ENCODE results near the gene SLITRK6. TPM values are rescaled to one million over a fixed set of nuclear protein-coding genes. Genes with fewer than 3 reads are reported as not detected.

SLITRK6 gene, protein sequence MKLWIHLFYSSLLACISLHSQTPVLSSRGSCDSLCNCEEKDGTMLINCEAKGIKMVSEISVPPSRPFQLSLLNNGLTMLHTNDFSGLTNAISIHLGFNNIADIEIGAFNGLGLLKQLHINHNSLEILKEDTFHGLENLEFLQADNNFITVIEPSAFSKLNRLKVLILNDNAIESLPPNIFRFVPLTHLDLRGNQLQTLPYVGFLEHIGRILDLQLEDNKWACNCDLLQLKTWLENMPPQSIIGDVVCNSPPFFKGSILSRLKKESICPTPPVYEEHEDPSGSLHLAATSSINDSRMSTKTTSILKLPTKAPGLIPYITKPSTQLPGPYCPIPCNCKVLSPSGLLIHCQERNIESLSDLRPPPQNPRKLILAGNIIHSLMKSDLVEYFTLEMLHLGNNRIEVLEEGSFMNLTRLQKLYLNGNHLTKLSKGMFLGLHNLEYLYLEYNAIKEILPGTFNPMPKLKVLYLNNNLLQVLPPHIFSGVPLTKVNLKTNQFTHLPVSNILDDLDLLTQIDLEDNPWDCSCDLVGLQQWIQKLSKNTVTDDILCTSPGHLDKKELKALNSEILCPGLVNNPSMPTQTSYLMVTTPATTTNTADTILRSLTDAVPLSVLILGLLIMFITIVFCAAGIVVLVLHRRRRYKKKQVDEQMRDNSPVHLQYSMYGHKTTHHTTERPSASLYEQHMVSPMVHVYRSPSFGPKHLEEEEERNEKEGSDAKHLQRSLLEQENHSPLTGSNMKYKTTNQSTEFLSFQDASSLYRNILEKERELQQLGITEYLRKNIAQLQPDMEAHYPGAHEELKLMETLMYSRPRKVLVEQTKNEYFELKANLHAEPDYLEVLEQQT
- 10 to 100 TPM in 4 of 12 donors, 1 to 10 TPM in 7, not detected in 1; 3.7 to 38.7 (median 9.0) TPM for polyA plus RNA-seq (ENCODE audit: insufficient read length in 12 of 12)
- long read RNA-seq, donor 1, full-length matches to known transcripts, result 19 of 19 reads
- long read RNA-seq, donor 1, partial matches to known transcripts, result 0 of 19 reads
- long read RNA-seq, donor 1, other reads (novel, unspliced or antisense), result 0 of 19 reads
- long read RNA-seq, donor 2, full-length matches to known transcripts, result 3 of 3 reads
- long read RNA-seq, donor 2, partial matches to known transcripts, result 0 of 3 reads
- long read RNA-seq, donor 2, other reads (novel, unspliced or antisense), result 0 of 3 reads
- long read RNA-seq, donor 3, full-length matches to known transcripts, result 2 of 2 reads
- long read RNA-seq, donor 3, partial matches to known transcripts, result 0 of 2 reads
- long read RNA-seq, donor 3, other reads (novel, unspliced or antisense), result 0 of 2 reads
- long read RNA-seq, donor 4, full-length matches to known transcripts, result 2 of 2 reads
- long read RNA-seq, donor 4, partial matches to known transcripts, result 0 of 2 reads
- long read RNA-seq, donor 4, other reads (novel, unspliced or antisense), result 0 of 2 reads
- long read RNA-seq, donor 5, full-length matches to known transcripts, result 4 of 4 reads
- long read RNA-seq, donor 5, partial matches to known transcripts, result 0 of 4 reads
- long read RNA-seq, donor 5, other reads (novel, unspliced or antisense), result 0 of 4 reads
- long read RNA-seq, donor 6, full-length matches to known transcripts, result 1 of 1 reads
- long read RNA-seq, donor 6, partial matches to known transcripts, result 0 of 1 reads
- long read RNA-seq, donor 6, other reads (novel, unspliced or antisense), result 0 of 1 reads
- long read RNA-seq, donor 7, full-length matches to known transcripts, result 3 of 3 reads
- long read RNA-seq, donor 7, partial matches to known transcripts, result 0 of 3 reads
- long read RNA-seq, donor 7, other reads (novel, unspliced or antisense), result 0 of 3 reads
- long read RNA-seq, donor 8, full-length matches to known transcripts, result 1 of 1 reads
- long read RNA-seq, donor 8, partial matches to known transcripts, result 0 of 1 reads
- long read RNA-seq, donor 8, other reads (novel, unspliced or antisense), result 0 of 1 reads
- long read RNA-seq, donor 9, full-length matches to known transcripts, result 2 of 2 reads
- long read RNA-seq, donor 9, partial matches to known transcripts, result 0 of 2 reads
- long read RNA-seq, donor 9, other reads (novel, unspliced or antisense), result 0 of 2 reads
- long read RNA-seq, donor 10, full-length matches to known transcripts, result 4 of 4 reads
- long read RNA-seq, donor 10, partial matches to known transcripts, result 0 of 4 reads
- long read RNA-seq, donor 10, other reads (novel, unspliced or antisense), result 0 of 4 reads
- long read RNA-seq, donor 11, full-length matches to known transcripts, result 4 of 4 reads
- long read RNA-seq, donor 11, partial matches to known transcripts, result 0 of 4 reads
- long read RNA-seq, donor 11, other reads (novel, unspliced or antisense), result 0 of 4 reads

DNA sequence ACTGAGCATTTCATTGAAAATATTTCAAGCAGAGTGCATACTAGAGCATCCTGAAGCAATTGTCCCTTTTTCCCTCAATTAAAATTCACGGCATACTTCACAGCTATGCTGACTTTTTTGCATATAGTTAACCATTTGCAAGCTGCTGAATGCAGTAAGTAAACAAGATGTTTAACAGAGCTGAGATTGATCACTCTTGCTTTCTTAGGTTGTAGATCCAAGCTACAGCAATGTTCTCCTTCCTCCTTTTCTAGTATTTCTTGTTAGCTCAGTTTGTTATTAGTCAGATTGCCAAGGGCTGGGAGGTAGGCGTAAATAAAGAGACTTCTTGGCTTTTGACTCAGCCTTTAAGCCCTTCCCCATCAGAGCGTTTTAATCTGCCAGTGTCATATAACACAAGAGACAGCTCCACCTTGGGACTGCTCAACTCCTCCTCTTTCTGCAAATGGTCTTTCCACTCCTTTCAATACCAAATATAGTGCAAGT is at the start of gene SLITRK6:
TSS of gene SLITRK6 (minus strand) at position 323 of the 486 bp plus-strand sequence. CDS start 2,911 bp downstream, outside the sequence.
- peak; percentile 64 for DNase-seq

DNA sequence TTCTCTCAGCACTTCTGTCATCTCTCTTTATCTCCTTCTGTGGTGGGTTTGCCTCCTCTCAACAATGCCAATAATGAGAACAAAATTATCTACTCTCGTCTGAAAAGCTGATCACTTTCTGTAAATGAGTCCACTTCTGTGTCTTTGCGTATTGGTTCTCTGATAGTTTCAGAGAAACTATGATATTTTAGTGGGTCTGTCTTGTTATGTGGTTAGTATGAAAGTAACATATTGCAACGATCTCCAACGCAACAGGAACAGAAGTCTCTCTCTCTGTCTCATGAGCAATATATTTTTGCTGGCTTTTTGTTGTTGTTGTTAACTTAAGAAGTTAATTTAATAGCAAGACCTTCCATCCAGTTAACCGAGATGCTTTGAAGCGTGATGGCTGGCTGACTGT is 47.8 kb upstream of the SLITRK6 start:
- DNase-seq, result no peak

DNA sequence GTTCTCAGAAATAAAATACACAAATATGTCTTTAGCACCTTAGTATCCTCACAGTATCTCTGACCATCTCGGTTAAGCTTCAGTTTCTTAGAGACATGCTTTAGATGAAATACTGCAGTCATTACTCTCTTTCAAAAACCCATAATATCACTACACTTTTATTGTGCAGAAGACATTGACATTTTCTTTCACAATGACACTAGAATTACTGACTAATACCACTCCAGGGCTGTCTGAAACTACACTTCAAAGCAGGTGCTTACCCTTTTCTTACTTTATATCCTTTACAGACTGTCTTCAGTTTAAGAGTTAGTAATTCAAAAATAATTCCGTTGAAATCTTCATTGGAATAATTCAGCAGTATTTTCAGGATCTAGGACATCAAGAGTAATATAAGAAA is 42.2 kb upstream of the SLITRK6 start:
- DNase-seq, result no peak

DNA sequence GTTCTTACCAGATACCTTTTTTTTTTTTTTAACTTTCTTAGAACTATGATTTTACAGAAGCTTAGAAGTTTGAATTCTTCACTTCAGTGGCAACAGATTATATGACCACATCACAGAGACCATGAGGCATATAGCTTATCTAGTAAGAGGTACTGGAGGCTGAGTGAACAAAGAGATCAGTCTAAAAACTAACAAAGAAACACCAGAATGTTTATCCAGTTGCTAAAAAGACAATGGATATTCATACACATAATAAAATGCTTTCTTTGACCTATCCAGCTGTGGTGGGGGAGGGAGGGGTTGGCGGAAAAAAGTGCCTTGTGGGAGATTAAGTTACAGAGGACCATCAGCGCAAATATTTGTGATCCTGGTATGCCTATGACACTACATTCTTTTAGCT is 34.7 kb upstream of the SLITRK6 start:
- DNase-seq, result no peak

DNA sequence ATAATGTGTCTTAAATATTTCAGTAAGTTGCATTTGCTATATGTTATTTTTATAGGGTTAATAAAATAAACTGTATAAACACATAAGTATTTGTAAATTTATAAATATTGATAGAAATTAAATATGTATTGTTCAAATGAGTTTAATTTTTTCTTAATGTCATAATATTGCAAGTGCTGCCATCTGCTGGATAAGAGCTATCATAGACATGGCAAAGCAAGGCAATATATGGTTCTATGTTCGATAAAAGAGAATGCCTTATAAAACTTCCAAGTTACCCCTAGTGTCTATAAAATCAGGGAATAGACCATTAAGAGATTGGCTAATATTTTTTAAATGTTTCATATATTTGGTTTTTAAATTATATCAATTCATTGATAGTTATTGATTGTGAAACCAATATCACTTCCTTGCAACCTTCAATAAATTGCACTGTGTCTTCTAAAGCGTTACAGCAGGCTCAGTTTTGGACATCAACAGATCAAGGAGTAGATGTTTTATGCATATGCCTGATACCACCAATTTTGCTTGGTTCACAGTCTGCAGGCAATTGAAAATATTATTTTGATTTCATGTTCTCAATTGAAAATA is 29.0 kb upstream of the SLITRK6 start:
- DNase-seq, result no peak

DNA sequence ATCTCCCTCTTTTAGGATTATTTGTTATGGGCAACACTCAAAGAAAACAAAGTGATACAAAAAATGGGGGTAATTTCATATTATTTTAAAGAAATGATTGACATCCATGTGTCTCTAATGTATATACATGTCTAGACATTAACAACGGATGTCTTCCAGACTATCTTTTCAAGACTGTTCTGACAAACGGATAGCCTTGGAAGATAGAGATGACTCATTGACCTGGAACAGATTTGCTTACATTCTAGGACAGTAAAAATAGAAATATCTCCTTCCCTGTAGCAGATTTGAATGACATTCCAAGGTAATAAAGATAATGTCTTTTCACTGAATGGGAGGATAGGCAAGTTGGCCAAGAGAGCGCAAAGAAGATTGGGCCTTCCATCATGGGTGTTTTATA is 26.2 kb upstream of the SLITRK6 start:
- DNase-seq, result no peak

DNA sequence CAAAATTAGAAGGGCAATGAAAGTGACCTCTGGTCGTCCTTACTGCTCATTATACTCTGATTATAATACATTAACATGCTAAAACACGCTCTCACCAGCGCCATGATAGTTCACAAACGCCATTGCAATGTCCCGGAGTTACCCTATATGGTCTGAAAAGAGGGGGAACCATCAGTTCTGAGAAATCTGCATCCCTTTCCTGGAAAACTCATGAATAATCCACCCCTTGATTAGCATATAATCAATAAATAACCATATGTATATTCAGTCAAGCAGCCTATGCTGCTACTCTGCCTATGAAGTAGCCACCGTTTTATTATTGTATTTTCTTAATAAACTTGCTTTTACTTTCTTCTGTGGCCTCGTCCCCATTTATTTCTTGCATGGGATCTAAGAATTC is 24.6 kb upstream of the SLITRK6 start:
- no peak for DNase-seq

DNA sequence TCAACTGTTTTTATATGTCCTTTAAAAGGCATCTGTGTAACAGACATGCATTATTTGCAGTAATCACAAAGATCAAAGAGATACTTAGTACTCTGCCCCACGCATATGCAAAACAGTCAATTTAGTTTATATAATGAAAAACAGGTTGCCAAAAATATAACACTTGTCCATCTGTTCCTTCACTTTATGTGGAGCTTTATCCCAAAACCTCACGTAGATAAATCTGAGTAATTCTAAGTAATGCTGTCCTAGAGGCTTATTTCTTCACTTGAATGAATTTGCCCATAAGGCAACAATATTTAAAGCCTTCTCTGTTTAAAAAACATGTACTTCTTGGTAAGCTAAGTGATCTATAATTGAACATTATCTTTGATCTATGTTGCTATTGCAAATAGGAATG is 20.3 kb upstream of the SLITRK6 start:
- no peak for DNase-seq

DNA sequence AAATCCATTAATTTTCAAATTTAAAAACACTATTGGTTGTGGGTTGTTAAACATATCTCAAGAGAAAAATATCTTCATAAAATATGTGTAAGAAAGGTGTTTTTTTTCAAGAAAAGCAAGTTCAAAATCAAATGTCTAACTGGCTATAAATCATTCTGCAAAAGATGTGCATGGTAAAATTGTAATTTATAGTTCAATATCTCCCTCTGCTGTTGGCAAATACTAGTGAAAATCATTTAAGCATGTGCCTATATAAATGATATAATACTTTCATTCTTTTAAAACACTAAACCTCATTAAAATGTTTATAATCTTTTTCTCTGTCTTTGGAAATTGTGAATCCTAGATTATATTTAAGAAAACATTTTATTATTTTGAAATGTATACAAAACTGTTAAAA is 17.2 kb upstream of the SLITRK6 start:
- DNase-seq, result no peak

DNA sequence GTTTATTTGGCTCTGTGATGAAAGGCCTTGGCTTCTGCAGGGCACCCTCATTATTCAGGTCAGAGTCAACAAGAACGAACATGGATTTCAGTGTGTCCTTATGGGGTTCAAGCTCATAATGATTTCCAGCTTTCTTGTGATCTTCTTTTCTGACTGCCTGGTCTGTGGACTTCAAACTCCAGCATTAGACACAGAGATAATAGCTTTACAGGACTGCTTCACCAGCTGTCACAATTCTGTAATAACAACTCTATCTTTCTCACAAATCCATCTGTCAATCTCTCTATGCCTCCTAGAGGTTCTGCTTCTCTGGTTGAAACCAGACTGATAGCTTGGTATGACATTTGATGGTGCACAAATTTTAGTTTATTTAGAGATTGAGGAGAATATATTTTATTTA is 13.1 kb upstream of the SLITRK6 start:
- DNase-seq, result no peak

DNA sequence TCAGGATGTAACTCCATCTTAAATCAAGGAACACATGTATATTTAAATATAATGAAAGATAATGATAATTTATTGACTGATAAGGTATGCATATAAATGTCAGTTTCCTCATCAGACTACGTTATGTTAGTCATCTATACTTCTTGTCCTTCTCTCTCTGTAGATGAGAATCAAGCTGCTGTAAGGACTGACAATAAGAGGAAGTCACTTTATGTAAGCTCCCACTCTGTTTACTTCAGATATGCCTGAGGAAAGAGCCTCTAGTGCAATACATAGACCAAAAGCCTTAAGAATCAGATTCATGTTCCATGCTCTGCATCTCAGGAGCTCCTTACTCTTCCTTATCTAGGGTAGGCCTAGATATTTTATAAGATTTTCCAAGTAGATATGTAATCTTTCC is 9.6 kb upstream of the SLITRK6 start:
- DNase-seq, result no peak

DNA sequence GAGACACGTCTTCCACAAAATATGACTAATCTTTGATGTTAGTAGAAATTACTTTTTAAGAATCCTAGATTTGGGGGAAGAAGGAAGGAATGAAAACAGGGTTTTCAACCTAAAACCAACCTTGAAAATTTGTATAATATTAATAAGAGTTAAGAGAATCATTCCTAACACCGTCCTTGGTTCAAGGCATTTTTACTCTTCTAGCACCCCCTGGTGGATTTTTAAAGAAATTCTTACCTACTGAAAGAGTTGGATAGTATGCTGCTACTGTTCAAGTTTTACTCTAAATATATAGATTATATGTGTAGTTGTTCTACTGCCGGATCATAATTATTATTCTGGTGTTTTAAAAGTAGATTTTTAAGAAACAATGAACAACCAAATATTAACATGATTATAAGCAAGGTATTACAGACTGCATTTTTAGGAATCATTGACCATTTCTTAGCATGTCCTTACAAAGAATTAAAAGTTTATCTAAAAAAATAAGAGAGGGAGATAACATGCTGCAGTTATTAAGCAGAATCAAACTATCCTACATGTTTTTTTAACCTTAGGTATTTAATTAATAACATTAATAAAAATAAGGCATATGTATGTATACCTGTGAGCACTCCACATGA is 7.4 kb upstream of the SLITRK6 start:
- DNase-seq, result peak; percentile 53

DNA sequence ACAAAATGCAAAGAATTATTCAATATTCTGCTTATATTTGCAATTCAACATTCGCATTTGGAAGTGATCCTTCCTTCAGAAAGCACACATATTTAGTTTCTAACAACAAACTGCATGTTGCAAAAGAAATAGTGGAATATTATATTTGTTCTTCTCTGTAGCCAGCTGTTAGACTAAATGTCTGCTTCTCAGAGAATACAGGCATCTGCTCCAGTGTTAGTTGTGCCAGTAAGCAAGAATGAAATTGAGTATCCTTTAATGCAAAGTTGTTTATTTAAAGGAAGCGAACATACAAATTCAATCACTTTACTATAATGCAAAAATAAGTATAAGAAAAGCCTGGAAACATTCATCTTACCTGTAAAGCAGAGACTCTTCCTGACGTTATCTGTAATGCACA is 663 bp downstream of the SLITRK6 start:
- peak; percentile 20 for DNase-seq

DNA sequence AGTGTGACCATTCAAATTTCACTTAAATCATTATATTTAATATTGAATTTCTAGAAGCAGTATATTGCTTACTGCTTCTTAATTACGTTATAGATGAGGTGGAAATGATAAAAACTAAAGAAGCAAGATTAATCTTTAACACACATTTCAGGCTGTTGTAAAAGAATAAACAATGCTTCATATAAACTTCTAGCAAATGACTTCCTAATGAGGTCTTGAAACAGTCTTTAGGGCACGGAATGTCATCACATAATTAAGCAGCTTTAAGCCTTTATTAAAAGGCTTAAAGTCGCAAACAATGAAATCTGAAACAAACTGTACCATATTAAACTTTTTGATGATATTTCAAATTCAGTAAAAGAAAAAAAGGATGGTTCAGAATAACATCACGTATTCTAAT is 1.9 kb downstream of the SLITRK6 start:
- no peak for DNase-seq

DNA sequence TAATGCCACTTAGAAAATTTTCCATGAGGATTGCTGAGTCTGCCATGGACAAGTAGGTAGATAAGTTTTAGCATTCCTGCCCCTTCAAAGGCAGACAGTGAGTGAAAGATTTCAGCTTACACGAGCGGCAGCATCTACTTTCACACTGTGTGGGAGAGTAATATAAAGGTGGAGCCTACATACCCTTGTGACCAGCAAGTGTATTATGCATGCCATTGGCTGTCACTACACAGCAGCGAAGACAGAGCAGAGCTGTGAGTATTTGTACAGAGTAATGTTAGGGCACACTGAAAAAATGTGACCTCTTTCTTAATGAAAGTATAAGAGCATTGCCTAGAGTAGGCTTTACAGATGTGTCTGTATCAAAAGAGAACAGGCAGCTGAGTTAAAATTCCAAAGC is 14.0 kb downstream of the SLITRK6 start:
- no peak for DNase-seq

DNA sequence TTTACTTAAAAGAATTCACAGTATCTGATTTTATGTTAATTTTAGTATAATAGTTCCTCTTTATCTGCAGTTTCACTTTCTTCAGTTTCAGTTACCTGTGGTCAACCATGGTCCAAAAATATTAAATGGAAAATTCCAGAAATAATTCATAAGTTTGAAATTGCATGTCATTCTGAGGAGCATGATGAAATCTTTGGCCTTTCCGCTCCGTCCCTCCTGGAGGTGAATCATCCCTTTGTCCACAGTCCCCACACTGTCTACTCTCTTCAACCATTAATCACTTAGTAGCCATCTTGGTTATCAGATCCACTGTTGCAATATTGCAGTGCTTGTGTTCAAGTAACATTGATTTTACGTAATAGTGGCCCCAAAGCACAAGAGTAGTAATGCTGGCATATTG is 26.9 kb downstream of the SLITRK6 start:
- no peak for DNase-seq

DNA sequence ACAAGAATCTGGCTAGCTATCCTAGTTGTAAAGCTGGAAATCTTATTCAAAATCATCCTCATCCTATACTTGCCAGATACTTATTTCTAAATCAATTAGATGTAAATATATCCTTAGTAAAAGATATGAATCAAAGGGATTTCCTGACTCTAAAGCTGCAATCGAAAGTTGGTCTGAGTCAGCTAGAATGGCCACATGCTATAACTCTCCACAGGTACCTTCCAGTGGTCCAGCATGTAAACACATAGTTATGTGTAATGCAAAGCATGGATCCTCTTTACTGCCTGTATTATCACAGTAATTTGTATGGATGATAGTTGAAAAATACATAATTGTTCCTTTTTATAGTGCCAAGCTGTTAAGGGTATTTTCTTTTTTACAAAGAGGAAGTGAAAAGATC is 27.4 kb downstream of the SLITRK6 start:
- DNase-seq, result no peak

DNA sequence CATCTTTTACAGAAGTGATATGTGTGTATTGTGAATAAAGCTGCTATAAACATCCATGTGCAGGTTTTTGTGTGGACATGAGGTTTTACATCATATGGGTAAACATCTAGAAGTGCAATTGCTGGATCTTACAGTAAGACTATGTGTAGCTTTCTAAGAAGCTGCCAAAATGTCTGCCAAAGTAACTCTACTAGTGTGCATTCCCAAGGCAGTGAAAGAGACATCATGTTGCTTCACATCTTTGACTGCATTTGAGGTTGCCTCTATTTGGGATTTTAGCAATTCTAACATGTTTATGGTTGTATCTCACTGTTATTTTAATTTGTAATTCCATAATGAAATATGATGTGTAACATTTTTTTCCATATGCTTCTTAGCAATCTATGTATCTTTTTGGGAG is 30.3 kb downstream of the SLITRK6 start:
- no peak for DNase-seq

DNA sequence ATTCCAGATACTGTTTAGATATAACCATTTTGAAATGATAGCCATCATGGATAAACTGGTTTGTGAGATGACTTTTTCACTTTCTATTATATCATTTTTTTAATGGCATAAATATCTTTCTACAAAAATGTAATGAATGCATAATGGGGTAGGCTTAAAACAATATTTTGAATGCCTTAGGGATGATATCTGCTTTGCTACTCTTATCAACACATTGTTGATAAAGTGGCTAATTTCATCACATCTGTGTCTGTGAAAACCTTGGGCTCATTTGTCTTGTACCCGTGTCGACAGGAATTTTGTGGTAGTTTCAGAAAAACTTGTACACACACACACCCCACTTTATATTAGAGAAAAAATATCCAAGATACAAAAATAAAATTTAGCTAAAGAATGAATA is 44.1 kb downstream of the SLITRK6 start:
- no peak for DNase-seq
